HL-60/S4 treated with phorbol 12-myristate 13-acetate at 8.2 ng/mL for 4 days and 3 days (cell line): Measurements from ENCODE around the gene PRR35.

ENCODE experiments used
- in situ Hi-C: fragments of 300-500 bp; cut with MboI; formaldehyde crosslinking; loops from 2 replicates; pipeline ENCODE4 v1.15.0; 2022; ENCODE audit warnings: low sequenced_read_pairs

PRR35 gene

DNA sequence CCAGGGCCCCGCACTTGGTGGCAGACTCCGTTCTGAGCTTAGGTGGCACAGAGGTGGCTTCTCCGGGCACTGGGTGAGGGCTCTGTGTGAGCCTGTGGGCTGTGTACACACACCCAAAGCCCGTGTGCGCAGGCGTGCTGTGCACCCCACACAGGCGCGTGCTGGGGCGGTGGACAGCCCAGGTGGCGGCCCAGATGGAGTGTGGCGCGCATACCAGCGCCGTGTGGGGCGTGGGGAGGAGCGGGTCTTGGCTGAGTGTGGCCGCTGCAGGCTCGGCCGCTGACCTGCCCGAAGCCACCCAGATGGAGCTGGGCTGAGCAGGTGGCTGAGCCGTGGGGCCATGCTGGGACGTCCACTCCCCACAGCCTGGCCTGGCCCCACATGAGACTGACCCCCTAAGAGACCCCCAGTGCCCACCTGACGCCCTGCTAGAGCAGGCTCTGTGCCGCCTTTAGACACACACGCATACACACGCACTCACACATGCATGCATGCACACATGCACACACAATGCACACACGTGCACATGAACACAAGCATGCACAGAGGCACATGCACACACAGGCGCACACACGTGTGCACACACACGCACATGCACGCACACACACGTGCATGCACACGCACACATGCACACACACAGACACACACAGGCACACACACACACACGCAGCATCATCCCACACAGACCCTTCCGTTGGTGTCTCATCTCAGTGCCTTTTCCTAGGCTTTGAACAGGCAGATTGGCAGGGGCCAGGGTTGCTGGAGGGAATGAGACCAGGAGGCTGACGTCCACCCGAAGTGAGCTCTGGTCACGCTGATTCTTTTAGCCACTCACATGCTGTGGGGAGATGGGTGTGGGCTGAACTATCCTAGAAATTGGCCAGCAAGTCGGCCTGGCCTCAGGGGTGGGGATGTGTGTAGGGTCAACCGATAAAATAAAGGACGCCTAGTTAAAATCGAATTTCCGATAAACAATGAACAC is 2.1 kb downstream of the PRR35 start:
- in situ Hi-C loops: no loop called here

DNA sequence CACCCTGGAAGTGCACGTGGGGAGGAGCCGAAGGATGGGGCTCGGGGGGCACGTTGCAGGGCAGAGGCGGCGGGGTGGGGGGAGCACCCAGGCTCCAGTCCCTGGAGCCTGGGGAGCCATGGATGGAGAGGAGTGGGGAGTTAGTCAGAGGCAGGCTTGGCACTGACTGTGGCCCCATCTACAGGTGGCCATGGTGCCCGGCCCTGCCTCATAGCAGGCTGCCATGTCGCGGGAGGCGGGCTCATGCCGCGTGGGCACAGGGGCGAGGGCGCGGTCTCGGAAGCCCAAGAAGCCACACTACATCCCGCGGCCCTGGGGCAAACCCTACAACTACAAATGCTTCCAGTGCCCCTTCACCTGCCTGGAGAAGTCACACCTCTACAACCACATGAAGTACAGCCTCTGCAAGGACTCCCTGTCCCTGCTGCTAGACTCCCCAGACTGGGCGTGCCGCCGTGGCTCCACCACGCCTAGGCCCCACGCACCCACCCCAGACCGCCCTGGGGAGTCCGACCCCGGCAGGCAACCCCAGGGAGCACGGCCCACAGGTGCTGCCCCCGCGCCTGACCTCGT is 3.0 kb downstream of the PRR35 start:
- in situ Hi-C loops: no loop called here

DNA sequence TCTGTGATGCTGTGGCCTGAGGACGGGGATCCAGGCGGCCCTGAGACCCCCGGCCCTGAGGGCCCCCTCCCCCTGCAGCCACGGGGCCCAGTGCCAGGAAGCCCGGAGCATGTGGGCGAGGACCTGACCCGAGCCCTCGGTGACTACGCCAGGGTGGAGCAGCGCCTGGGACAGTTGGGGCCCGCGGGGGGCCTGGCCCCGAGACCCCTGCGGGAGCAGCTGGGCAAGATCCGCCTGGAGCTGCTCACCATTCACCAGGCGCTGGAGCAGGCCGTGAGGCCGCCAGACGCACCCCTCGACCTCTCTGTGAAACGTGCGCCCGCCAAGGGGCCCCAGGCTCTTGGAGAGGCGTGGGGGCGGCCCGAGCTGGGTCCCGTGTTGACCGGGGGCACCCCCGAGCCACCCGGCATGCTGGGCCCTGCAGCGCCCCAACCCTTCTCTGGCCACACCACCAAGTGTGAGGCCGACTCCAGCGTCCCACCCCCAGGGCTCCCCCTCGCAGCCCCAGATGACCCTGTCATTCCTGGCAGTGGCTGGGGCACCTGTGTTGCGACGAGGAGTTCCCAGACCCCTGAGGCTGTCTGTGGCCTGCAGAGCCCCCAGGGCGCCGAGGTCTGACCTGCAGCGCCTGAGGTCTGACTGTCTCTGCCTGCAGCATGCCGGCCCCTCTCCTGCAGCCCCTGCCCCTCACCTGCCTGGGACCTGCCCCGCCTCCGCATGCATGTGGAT is 4.7 kb downstream of the PRR35 start:
- in situ Hi-C loops: no loop called here

DNA sequence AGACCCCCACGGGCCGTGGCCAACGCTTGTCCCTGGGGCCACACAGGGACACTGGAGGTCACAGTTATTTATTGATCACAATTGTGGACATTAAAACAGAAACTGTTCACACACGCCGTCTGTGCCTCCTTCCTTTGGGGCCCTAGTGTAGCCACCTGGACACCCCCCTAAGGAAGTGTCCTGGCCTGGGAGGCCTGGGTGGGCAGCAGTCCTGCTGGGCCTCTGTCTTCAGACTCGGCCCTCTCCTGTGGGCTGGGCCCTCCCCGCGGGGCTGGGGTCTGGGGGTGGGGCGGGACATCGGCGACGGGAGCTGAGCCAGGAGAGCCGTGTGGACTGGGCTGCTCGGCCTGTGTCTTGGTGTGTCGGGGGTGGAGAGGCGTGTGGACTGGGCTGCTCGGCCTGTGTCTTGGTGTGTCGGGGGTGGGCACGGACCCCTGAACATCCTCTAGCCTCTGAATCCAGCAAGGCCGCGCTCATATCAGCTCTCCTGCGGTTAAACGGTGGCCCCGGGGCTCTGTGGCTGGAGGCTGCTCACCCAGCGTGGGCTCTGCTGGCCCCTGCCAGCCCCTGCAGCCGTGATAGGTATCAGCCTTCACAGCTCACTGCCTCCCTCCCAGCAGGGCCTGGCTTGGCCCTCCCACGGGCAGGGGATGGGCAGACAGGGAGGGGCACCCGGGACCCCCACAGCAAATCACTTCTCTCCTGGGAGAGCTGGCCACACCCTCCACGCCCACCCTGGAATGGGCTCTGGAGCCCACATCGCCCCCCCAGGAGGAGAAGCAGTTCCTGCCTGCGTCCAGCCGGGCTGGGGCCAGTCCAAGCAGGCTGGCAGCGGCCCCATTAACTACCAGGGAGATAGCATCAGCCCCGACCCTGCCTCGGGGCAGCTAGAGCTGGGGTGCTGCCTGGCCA is 5.5 kb downstream of the PRR35 start:
- in situ Hi-C loops: no loop called here

DNA sequence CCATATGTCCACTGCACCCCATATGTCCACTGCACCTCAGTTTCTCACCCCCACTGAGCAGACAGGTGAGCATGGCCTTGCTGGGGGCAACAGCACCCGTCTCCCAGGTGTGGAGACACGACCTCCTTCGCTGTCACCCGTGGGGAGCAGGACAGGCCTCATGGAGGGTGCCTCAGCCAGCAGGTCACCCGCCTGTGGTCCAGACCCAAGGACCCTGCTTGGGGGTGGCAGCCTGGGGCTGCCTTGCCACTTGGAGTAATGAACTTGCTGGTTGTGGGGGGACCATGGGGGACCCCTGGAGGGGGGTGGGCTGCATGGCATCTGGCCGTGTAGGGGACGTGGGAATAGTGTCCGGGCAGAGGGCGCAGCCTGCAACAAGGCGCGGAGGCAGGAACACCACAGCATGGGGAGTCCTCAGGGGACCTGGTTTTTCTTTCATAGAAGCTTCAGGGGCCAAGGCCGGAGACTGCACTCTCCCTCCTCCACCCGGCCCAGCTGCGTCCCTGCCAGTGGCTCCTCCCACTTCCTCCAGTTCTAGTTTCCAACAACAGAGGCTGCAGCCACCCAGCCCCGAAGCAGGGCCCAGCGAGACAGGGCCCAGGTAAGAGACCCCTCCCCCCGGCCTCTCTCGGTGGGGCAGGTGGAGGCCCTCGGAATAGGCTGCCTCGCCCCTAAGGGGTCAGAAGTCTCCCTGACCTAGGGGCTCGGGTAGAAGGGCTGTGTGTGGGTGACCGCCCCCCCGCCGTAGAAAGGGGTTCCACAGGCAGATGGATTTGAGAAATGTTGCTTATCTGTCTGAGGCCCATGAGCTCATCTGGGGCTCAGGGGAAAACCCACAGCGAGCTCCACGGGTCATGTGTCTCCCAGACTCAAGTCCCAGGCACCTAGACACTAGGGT is 6.5 kb downstream of the PRR35 start, which contains the start of gene NHLRC4:
Gene NHLRC4 (plus strand): TSS at position 531 of the 898 bp plus-strand sequence. CDS start 1,043 bp downstream, outside the sequence.
- in situ Hi-C loops: no loop called here

DNA sequence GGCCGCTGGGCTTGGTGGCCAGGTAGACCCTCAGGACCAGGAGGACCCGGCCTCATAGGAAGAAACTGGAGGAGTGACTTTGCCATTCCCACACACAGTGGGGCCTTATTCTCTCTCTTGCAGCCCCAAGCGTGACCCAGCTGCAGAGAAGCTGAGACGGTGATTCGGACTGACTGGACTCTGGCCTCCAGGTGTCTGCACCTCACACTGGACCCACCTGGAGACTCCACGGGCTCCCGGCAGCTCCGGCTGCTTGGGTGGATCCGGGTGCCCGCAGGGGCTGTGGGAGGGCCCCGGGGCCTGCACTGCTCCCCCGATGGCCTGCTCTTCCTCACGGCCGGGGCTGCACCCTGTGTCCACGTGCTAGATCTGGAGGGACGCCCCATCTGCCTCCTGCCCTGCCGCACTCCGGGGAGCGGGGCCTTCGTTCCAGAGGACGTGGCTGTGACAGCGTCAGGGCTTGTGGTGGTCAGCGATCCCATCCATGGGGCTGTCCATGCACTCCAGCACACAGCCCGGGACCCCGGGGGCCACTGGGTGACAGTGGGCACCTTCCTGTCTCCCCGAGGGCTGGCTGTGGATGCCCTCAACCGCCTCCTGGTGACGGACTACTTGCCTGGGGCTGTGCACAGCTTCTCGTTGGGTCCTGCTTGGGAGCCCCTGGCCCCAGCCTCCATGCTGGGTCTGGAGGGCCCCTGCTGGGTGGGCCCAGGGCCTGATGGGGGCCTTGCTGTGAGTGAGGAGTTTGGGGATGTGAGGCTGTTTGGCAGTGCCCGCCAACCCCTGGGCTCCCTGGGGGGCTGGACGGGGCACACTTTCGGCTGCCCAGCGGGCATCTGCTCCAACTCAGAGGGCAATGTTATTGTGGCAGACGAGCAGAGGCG is 7.4 kb downstream of the PRR35 start:
- in situ Hi-C loops: no loop called here

DNA sequence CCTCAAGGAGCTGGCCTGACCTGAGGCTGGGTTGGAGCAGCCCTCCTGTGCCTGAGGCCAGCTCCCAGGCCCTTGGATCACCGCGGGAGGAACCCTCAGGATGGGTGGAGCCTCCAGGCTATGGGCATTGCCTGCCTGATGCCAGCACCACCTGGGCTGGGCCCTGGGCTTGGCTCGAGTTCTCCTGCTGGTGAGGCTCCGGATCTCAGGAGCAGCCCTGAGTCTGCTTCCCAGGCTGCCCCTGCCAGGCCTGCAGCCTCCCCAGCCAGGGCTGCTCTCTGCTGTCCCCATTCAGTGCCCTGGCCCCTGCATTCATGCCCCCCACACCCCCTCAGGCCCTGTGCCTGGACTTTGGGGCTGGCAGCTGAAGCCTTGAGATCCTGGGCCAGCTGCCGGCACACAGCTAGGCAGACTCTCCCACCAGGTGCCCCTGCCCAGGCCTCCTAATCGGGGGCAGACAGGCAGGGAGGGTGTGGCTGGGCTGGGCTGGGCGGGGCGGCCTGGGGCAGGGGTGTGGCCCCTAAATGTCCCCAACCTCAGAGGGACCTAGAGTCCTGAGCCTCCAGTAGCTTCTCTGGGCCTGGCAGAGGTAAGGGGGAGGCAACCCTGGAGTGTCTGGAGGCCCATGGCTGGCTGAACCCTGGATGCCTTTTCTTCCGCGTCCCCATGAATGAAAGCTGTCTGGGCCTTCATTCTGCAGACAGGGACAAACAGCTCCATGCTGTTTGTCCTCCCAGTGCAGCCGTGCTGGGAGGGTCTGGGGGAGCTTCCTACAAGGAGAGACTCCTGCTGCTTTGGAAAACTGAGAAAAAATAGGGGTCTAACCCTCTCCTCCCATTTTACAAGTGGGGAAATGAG is 8.4 kb downstream of the PRR35 start:
- in situ Hi-C loops: no loop called here

DNA sequence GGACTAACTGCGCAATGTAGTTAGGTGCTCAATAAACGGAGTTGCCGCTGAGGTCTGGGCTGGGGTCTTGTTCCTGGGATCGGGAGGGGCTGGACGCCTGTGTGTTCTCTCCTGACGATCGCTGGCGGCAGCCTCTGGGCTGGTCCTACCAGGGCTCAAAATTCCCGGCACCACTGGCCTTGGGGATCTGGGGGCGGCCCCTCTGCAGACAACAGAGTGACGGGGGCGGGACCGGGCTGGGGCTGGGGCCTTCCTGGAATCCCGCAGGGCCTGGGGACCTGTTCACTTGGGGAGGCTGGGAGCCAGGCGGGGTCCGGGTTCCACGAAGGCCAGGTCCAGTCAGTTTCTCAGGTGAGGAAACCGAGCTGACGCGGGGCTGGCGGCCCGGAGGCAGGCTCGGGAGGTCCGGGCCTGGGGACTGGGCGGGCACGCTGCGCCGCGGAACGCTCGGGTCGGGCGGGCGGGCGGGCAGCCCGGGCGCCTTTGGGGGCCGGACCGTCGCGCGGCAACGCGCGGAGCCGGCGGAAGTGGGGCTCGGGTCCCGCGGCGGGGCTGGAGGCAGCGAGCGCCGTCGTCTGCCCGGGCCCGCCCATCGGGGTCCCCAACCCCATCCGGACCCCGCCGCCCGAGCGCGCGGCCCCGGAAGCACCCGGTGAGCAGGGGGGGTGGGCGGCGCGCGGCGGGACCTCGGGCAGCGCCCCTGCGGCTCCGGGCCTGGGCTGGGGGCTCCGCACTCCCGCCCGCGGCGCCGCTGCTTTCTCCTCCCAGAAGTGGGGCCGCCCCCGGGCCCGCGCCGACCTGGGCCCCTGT is 9.5 kb downstream of the PRR35 start, which contains the start of gene PIGQ:
Gene PIGQ (plus strand): TSS at position 524 of the 810 bp plus-strand sequence. CDS start 4,107 bp downstream, outside the sequence.
- in situ Hi-C loops: no loop called here

DNA sequence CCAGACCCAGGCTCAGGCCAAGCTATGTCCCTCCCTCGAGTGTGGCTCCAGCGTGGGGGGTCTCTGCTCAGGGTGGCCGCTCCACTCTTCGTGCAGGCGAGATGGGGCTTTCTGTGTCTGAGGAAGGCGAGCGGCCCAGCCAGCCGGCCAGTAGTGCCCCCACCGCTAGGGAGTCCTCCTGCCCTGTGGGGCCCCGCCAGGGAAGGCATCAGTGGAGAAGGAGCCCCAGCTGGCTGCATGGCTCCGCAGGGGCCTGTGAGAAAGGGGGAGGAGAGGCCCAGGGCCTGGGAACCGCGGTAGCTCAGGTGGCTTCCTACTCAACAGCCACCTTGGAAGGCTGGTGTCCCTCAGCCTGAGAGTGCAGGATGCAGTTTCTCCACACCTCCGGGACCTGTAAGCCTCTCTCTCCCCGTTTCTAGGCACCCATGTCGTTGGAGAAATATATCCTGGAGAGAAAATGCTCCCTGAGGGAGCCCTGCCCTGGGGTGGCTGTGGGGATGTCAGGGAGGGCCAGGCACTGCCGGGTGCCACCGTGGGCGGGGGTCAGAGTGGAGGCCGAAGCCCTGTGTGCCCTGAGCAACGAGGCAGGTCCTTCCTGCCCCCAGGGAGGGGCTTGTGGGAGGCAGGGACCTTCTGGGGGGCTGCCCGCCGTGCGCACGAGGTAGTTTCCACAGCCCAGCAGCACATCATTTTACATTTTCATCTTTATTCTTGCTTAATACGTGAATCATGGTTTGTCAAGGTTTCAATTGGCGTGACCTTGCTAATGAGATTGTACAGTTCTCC is 12.9 kb downstream of the PRR35 start:
- in situ Hi-C loops: no loop called here

DNA sequence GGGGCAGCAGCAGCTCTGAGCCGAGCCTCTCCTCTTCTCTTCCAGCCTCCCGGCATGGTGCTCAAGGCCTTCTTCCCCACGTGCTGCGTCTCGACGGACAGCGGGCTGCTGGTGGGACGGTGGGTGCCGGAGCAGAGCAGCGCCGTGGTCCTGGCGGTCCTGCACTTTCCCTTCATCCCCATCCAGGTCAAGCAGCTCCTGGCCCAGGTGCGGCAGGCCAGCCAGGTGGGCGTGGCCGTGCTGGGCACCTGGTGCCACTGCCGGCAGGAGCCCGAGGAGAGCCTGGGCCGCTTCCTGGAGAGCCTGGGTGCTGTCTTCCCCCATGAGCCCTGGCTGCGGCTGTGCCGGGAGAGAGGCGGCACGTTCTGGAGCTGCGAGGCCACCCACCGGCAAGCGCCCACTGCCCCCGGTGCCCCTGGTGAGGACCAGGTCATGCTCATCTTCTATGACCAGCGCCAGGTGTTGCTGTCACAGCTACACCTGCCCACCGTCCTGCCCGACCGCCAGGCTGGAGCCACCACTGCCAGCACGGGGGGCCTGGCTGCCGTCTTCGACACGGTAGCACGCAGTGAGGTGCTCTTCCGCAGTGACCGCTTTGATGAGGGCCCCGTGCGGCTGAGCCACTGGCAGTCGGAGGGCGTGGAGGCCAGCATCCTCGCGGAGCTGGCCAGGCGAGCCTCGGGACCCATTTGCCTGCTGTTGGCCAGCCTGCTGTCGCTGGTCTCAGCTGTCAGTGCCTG is 14.0 kb downstream of the PRR35 start:
- in situ Hi-C loops: no loop called here

DNA sequence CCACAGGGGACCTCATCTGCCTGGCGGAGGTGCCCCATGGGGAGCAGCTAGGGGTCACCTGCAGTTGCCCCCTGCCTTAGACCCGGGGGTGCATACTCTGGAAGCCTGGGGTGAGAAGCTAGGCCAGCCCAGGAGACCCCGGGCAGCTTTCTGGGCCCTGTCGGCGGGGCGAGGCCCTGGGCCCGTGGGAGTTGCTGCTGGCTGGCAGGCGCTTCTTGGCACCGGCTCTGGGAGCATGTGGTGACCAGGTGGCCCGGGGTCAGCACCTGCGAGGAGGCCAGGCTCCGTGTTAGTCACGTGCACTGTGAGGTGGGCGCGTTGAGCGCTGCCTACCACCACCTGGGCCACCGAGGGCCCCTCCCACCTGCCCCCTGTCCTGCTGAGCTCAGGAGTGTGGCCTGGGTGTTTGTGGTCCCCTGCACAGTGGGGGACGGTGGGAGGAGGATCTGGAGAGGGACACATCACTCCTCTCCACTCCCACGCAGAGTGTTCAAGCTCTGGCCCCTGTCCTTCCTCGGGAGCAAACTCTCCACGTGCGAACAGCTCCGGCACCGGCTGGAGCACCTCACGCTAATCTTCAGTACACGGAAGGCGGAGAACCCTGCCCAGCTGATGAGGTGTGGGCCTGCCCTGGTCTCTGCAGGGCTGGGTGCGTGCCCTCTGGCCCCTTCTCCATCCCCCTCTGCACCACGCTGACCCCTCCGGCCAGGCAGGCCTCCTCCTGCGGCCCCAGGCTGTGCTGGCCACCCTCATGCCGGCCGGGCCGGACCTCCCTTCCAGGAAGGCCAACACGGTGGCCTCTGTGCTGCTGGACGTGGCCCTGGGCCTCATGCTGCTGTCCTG is 15.4 kb downstream of the PRR35 start:
- in situ Hi-C loops: no loop called here

DNA sequence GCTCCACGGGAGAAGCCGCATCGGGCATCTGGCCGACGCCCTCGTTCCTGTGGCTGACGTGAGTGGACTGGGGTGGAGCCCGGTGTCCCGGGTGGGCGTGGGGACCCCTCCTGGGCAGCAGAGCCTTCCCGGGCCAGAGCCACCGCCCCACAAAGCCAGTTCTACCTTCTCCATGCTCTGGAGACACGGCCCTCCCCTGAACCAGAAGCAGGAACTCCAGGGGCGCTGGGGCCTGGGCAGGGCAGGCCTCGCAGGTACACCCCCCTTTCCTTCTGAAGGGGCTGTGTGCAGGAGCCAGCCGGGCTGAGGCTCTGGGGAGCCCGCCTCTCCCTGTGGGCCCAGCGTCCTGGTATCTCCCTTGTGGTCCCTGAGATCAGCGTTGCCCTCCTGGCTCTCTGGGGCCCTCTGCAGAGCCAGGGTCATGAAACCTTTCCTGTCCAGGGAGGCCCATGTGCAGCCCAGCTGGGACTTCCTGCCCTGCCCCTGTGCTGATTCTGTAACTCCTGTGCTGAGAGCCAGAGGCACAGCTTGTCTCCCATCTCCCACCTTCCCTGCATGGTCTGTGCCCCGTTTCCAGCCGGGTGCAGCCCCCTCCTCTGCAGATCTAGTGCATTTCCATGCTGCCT is 16.1 kb downstream of the PRR35 start:
- in situ Hi-C loops: no loop called here

DNA sequence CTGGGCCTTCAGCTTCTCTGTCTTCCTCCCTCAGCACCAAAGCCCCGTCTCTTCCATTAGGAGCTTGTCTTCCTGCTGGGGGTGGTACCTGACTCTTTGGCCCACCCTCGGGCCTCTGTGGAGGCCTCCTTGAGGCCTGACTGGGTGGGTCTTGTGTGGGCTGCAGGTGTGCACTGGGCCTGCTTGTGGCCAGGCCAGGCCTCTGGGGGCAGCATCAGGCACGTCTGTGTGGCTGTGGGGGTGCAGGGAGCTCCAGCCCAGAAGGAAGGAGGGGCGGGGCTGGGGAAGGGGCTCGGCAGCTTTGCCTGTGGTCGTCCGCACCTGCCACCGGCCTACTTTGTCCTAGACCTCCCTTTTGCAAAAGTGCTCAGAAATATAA is 16.6 kb downstream of the PRR35 start:
- in situ Hi-C loops: no loop called here

DNA sequence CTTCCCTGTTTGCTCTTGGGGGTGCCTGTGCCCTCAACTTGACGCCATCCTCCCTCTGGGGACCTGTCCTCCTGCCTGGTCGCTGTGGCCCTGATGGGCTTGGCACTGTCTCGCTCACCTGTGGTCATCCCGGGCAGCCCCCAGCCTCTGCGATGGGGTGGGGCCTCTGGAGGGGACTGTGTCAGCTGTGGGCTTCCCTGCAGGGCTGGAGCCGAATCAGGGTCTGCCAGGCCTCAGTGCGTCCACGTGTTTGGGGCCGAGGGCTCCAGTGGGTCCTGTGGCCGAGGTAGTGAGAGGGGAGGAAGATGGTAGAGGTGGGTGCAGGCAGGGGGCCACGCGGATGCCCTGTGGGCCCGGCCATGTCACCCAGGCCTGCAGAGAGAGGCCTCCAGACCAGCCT is 17.6 kb downstream of the PRR35 start:
- in situ Hi-C loops: no loop called here
